HepG2 (cell line): Measurements from ENCODE around the gene TMEM53. TPM values are rescaled to one million over a fixed set of nuclear protein-coding genes. Genes with fewer than 3 reads are reported as not detected.

Experiments
- ATAC-seq: fragments of 200-7000 bp; cut with Tn5 transposase; 3 replicates; pipeline ENCODE4 v1.9.1; 2020; ENCODE audit warnings: mild to moderate bottlenecking, moderate library complexity
- BruUV-seq: library from RNA; stranded (reverse); fragments of 400-500 nt; replicated peaks from 2 replicates; lab custom pipeline; 2021; lab: Mats Ljungman, UMichigan
- CTCF ChIA-PET: fragments of 300-600 bp; formaldehyde crosslinking; extraction: SDS; loops from one replicate; lab custom pipeline; 2021; ENCODE audit warnings: low total read pairs, inconsistent platforms, low intra/inter-chr PET ratio; lab: Yijun Ruan, JAX
- POLR2A ChIA-PET: fragments of 350-600 bp; sonication (Branson Sonifier 250); formaldehyde crosslinking; loops from one replicate; lab custom pipeline; 2020; ENCODE audit warnings: antibody characterized with exemption, inconsistent platforms; lab: Yijun Ruan, JAX
- DNase-seq: peaks from one replicate; pipeline ENCODE4 v3.0.0-alpha.2; 2015; ENCODE audit warnings: low spot score
- FAIRE-seq: peaks from 3 replicates; lab custom pipeline; 2011; peaks lifted over from hg19 to GRCh38; lab: Jason Lieb, UNC
- H2AFZ ChIP-seq: one replicate; pipeline ENCODE4 v1.6.1; 2011; ENCODE audit warnings: low read length, inconsistent platforms
- H3K27ac ChIP-seq: fragments of 300-600 bp; 3 replicates; pipeline ENCODE4 v1.8.0; 2011; ENCODE audit warnings: mixed run types, mild to moderate bottlenecking, mixed read lengths, low read length, inconsistent platforms; ENCODE audit not compliant: insufficient read depth; ENCODE audit errors: extremely low read length
- H3K27me3 ChIP-seq, 2 experiments: fragments of 200-600 bp in 1 of 2; 2 replicates in 1 of 2; 3 replicates in 1 of 2; pipeline versions ENCODE4 v1.6.0 to v1.8.0; 2011; ENCODE audit warnings: low read length in 2 of 2, mild to moderate bottlenecking in 2 of 2, moderate library complexity in 2 of 2, inconsistent platforms in 1 of 2; ENCODE audit not compliant: insufficient read depth in 2 of 2, control insufficient read depth in 1 of 2
- H3K36me3 ChIP-seq, 2 experiments: fragments of 200-600 bp in 1 of 2; replicated peaks in 1 of 2; 2 replicates in 1 of 2; 3 replicates in 1 of 2; pipeline versions ENCODE4 v1.5.1 to v1.8.0; 2011; ENCODE audit warnings: low read length in 2 of 2, inconsistent platforms in 1 of 2; ENCODE audit not compliant: insufficient read depth in 2 of 2, control insufficient read depth in 1 of 2
- H3K4me1 ChIP-seq: 2 replicates; pipeline ENCODE4 v1.5.1; 2012; ENCODE audit warnings: low read length, inconsistent platforms; ENCODE audit not compliant: insufficient read depth
- H3K4me2 ChIP-seq: 2 replicates; pipeline ENCODE4 v1.6.0; 2011; ENCODE audit warnings: low read depth, low read length, inconsistent platforms
- H3K4me3 ChIP-seq, 3 experiments: fragments of 200-600 bp in 1 of 3; sonication (generic), shearing (Covaris generic) in 1 of 3; replicated peaks in 1 of 3; 2 replicates each; pipeline ENCODE4 v1.5.1; 2011 to 2016; ENCODE audit warnings: low read length in 3 of 3, inconsistent platforms in 2 of 3, low read depth in 2 of 3, mild to moderate bottlenecking in 2 of 3, control low read depth in 1 of 3, mixed read lengths in 1 of 3; ENCODE audit not compliant: insufficient read depth in 1 of 3
- H3K79me2 ChIP-seq: one replicate; pipeline ENCODE4 v1.6.1; 2011; ENCODE audit warnings: low read length, inconsistent platforms; ENCODE audit not compliant: insufficient read depth
- H3K9ac ChIP-seq: 2 replicates; pipeline ENCODE4 v1.6.0; 2011; ENCODE audit warnings: mild to moderate bottlenecking, low read depth, low read length, inconsistent platforms; ENCODE audit not compliant: insufficient read depth
- H3K9me3 ChIP-seq: 2 replicates; pipeline ENCODE4 v1.5.1; 2012; ENCODE audit warnings: mild to moderate bottlenecking, low read length
- H4K20me1 ChIP-seq: 2 replicates; pipeline ENCODE4 v1.6.0; 2011; ENCODE audit warnings: inconsistent platforms, mild to moderate bottlenecking, low read length, moderate library complexity; ENCODE audit not compliant: insufficient read depth
- ATF7 ChIP-seq, 2 experiments: fragments of 450-650 bp in 1 of 2; sonication (generic) in 1 of 2; formaldehyde crosslinking in 1 of 2; IDR thresholded peaks; 2 replicates each; pipeline versions ENCODE4 v1.4.0 to v1.6.1; 2016 to 2020; ENCODE audit warnings: antibody characterized with exemption in 1 of 2, mild to moderate bottlenecking in 1 of 2, missing genetic modification reagents in 1 of 2
- FLYWCH1 ChIP-seq: sonication (generic); formaldehyde crosslinking; IDR thresholded peaks from 2 replicates; pipeline ENCODE4 v1.8.1; 2023; ENCODE audit warnings: mild to moderate bottlenecking, missing genetic modification reagents
- MAFF ChIP-seq: IDR thresholded peaks from 2 replicates; pipeline ENCODE4 v1.6.1; 2011; ENCODE audit warnings: low read depth, low read length, improper control_type of control experiment
- MAFK ChIP-seq, 2 experiments: IDR thresholded peaks in 1 of 2; conservative IDR thresholded peaks in 1 of 2; 2 replicates each; pipeline ENCODE4 v1.6.1; 2011; ENCODE audit warnings: improper control_type of control experiment in 2 of 2, low read length in 2 of 2
- TCF12 ChIP-seq, 2 experiments: fragments of 450-650 bp in 1 of 2; sonication (generic) in 1 of 2; formaldehyde crosslinking in 1 of 2; IDR thresholded peaks; 2 replicates each; pipeline versions ENCODE4 v1.6.1 to v1.8.0; 2017 to 2022; ENCODE audit warnings: antibody characterized with exemption in 1 of 2, mild to moderate bottlenecking in 1 of 2, missing genetic modification reagents in 1 of 2, moderate library complexity in 1 of 2
- ZNF652 ChIP-seq: IDR thresholded peaks from 2 replicates; pipeline ENCODE4 v1.6.1; 2016; ENCODE audit warnings: low read depth, borderline replicate concordance
- WGBS: methylation state at CpG from one replicate; pipeline ENCODE4 v1.1.6; 2017; ENCODE audit warnings: low lambda C conversion rate; 5-methylcytosine and 5-hydroxymethylcytosine counted together
- in situ Hi-C: cut with HindIII; loops from 2 replicates; pipeline ENCODE4 v1.10.0; 2017; ENCODE audit warnings: low pct_unique_long_range_greater_than_20kb; ENCODE audit not compliant: extremely low pct_ligation_motif_present
- intact Hi-C: fragments of 100-400 bp; cut with micrococcal nuclease; formaldehyde crosslinking; loops from one replicate; pipeline ENCODE4 v1.10.0; 2022; ENCODE audit not compliant: unreplicated experiment
- polyA plus RNA-seq, 8 experiments: library from polyadenylated mRNA; depleted of rRNA in 3 of 8; stranded (reverse) in 7 of 8; unstranded in 1 of 8; fragments of >200 nt; fragmentation: Illumina TruSeq in 4 of 8; extraction: Trizol in 4 of 8; gene quantifications; 2 replicates each; pipeline versions ENCODE4 v1.2.1 to v1.2.3, GENCODE V29; 2011 to 2016; ENCODE audit warnings: low read depth in 4 of 8, missing spikeins in 1 of 8, mixed read lengths in 1 of 8; ENCODE audit not compliant: insufficient read depth in 1 of 8
- total RNA-seq, 5 experiments: library from RNA; depleted of rRNA; stranded (reverse); fragments of >200 nt; fragmentation: Illumina TruSeq; extraction: Trizol; gene quantifications; 2 replicates each; pipeline ENCODE4 v1.2.3, GENCODE V29; 2016; ENCODE audit warnings: low read depth in 1 of 5

The TMEM53 gene
- total and polyA plus RNA-seq, 2 of the 13 experiments (the other 11 are each of a cell fraction or from before 2014, with no cell fraction given) = 12.6 to 20.2 TPM

DNA sequence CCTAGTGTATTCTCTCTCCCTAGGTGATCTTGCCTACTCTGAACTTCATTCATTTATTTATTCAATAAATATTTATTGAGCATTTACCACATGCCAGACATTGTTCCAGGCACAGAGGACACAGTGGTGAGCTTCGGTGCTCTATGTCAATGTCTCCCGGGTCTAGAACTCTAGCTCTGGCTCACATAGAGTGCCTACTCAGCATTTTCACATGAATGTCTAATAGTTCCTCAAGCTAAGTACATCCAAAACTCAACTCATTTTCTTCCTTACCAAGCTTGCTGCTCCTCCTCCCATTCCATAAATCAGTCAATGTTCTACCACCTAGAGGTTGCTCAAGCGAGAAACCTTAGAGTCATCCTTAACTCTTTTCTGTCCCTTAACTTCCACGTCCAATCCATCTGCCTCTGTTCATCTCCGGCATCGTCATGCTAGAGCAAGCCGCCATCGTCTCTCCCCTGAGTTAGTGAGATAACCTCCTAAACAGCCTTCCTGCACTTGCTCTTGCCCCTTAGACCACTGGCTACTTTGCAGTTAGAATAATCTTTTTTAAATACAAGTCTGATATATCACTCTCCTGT lies 67.5 kb downstream of the TMEM53 start:
- BruUV-seq = no TSS peak
- Histone ChIP-seq H3K4me2 (no peak overlapping the region), H3K9me3 (no peaks in the 10 kb centered on the region), H3K9ac (no peak overlapping the region), H3K79me2 (no peaks in the 10 kb centered on the region), H2AFZ (no peak overlapping the region), H3K4me3 (no peak overlapping the region), H3K36me3 (peaks cover 0 to 4% of the 10 kb centered on the region in 2 experiments; a peak in 1 of 5 replicates), H4K20me1 (peaks cover 6% of the 10 kb centered on the region; the same call in 1 of the 2 replicates), H3K27me3 (peaks cover 0 to 12% of the 10 kb centered on the region in 2 experiments; a peak in 1 of 5 replicates), H3K27ac (no peak overlapping the region), H3K4me1 (no peaks in the 10 kb centered on the region)
- no peak for ATAC-seq
- 70% methylated on average over 8 of the region's 8 CpGs for whole genome bisulfite sequencing
- peak; percentile 95 to 97 for TF ChIP-seq MAFK (conservative IDR thresholded peaks at IDR 0.05 in 1 of 2, IDR thresholded peaks at IDR 0.05 in 1 of 2; ENCODE audit: low read length in 2 of 2)
- TF ChIP-seq MAFF = peak; percentile 96
- TF ChIP-seq TCF12 (IDR thresholded peaks at IDR 0.05) = no peak
- no peak for TF ChIP-seq TCF12 (CRISPR knock-in tag; IDR thresholded peaks at IDR 0.05)
- intact Hi-C loops (no loop called here), in situ Hi-C loops (loop anchor here (5.0 kb wide), 1 partner anchor 46 kb away; no protein-coding TSS in a partner anchor)
- CTCF ChIA-PET = interaction anchor here (1.6 kb wide), 1 partner anchor 46 kb away, joined by 4 read pairs; no protein-coding TSS in a partner anchor
- POLR2A ChIA-PET = no interaction called here
- FAIRE-seq = no peak
- DNase-seq = no peak

DNA sequence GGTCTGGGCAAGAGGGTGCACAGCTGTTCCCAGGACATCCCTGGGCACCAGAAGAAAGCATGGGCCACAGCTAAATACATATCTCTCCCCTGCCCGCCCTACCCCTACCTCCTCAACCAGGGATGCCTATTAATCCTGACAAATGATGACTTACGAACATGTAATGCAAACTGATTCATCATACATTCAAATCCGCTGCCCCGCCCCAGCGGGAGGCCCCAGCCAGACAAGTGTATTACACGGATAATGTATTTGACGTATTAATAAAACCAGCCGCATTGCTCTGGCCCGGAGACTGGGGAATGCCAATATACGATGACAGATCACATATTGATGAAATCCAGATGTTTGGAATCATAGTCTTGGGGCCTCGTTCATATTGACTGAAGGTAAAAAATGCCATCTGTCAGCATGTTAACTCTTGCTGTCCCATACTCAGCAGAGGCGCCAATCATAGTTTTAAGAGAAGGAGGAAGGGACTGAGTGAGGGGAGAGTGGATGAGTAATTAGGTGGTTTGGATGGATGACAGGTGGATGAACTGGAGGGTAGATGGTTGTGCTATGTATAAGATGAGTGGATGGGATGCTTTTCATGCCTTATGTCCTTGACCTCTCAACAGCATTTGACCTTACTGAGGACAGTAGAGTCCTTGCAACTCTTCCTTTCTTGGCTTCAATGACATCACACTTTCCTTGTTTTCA lies 68.2 kb downstream of the TMEM53 start:
- H3K9ac ChIP-seq = no peak overlapping the region
- no peaks in the 10 kb centered on the region for H3K9me3 ChIP-seq
- ChIA-PET POLR2A (no interaction called here), CTCF (no interaction called here)
- no peak overlapping the region for H3K4me2 ChIP-seq
- DNase-seq = no peak
- H3K4me3 ChIP-seq = no peak overlapping the region
- H4K20me1 ChIP-seq = peaks cover 11% of the 10 kb centered on the region; the same call in 1 of the 2 replicates
- no peak overlapping the region for H3K27ac ChIP-seq
- H3K4me1 ChIP-seq = no peaks in the 10 kb centered on the region
- H3K27me3 ChIP-seq = peaks cover 0 to 19% of the 10 kb centered on the region in 2 experiments; a peak in 1 of 5 replicates
- H3K36me3 ChIP-seq = peaks cover 0 to 4% of the 10 kb centered on the region in 2 experiments; a peak in 1 of 5 replicates
- FAIRE-seq = no peak
- intact Hi-C loops (no loop called here), in situ Hi-C loops (loop anchor here (5.0 kb wide), 1 partner anchor 46 kb away; no protein-coding TSS in a partner anchor)
- no peak for ATAC-seq
- no peak overlapping the region for H2AFZ ChIP-seq
- no TSS peak for BruUV-seq
- TF ChIP-seq ATF7 (IDR thresholded peaks at IDR 0.05) (0 out of 2 replicates have a peak, but pooled peaks have one; percentile 9), ATF7 (CRISPR knock-in tag; IDR thresholded peaks at IDR 0.05) (no peak), FLYWCH1 (CRISPR knock-in tag) (no peak), ZNF652 (CRISPR knock-in tag) (peak; percentile 23; the same call in 1 of the 2 replicates)
- 72% methylated on average over 12 of the region's 12 CpGs for WGBS
- no peaks in the 10 kb centered on the region for H3K79me2 ChIP-seq
